MM.1S (cell line): ENCODE data around the gene SLAMF8.

ENCODE experiments used
- DNase-seq: peaks from one replicate; pipeline ENCODE4 v3.0.0-alpha.2; 2015
- H2AFZ ChIP-seq: fragments of 300-600 bp; sonication (generic); 2 replicates; pipeline ENCODE4 v1.6.0; 2016; ENCODE audit warnings: antibody characterized with exemption, low read length
- H3F3A ChIP-seq: fragments of 300-600 bp; sonication (generic); 2 replicates; pipeline ENCODE4 v1.6.1; 2016; ENCODE audit warnings: mild to moderate bottlenecking, antibody characterized with exemption, low read length, moderate library complexity, mixed read lengths; ENCODE audit not compliant: insufficient read depth
- H3K27ac ChIP-seq: fragments of 300-600 bp; sonication (generic); 2 replicates; pipeline ENCODE4 v1.5.1; 2016; ENCODE audit warnings: mild to moderate bottlenecking, low read length
- H3K27me3 ChIP-seq: fragments of 300-600 bp; sonication (generic); replicated peaks from 2 replicates; pipeline ENCODE4 v1.6.0; 2016; ENCODE audit warnings: low read length; ENCODE audit not compliant: insufficient read depth
- H3K36me3 ChIP-seq: fragments of 300-600 bp; sonication (generic); replicated peaks from 2 replicates; pipeline ENCODE4 v1.6.1; 2016; ENCODE audit warnings: mild to moderate bottlenecking, low read length, mixed read lengths; ENCODE audit not compliant: insufficient read depth
- H3K4me1 ChIP-seq: fragments of 300-600 bp; sonication (generic); 2 replicates; pipeline ENCODE4 v1.6.1; 2016; ENCODE audit warnings: low read length, mixed read lengths
- H3K4me2 ChIP-seq: fragments of 300-600 bp; sonication (generic); 2 replicates; pipeline ENCODE4 v1.6.0; 2016; ENCODE audit warnings: low read depth, low read length
- H3K4me3 ChIP-seq: fragments of 300-600 bp; sonication (generic); 2 replicates; pipeline ENCODE4 v1.5.1; 2016; ENCODE audit warnings: low read length, mixed read lengths
- H3K79me2 ChIP-seq: fragments of 300-600 bp; sonication (generic); 2 replicates; pipeline ENCODE4 v1.6.1; 2016; ENCODE audit warnings: mixed run types, low read length, mixed read lengths
- H3K9ac ChIP-seq: fragments of 300-600 bp; sonication (generic); 2 replicates; pipeline ENCODE4 v1.6.1; 2016; ENCODE audit warnings: low read length, mixed read lengths
- H3K9me2 ChIP-seq: fragments of 300-600 bp; sonication (generic); replicated peaks from 2 replicates; pipeline ENCODE4 v1.6.1; 2016; ENCODE audit warnings: mild to moderate bottlenecking, low read length, mixed read lengths; ENCODE audit not compliant: insufficient read depth
- H3K9me3 ChIP-seq: fragments of 300-600 bp; sonication (generic); replicated peaks from 2 replicates; pipeline ENCODE4 v1.6.1; 2016; ENCODE audit warnings: mild to moderate bottlenecking, low read length, mixed read lengths; ENCODE audit not compliant: insufficient read depth
- H4K20me1 ChIP-seq: fragments of 300-600 bp; sonication (generic); 2 replicates; pipeline ENCODE4 v1.6.1; 2016; ENCODE audit warnings: mild to moderate bottlenecking, low read length, moderate library complexity, mixed read lengths; ENCODE audit not compliant: insufficient read depth
- CTCF ChIP-seq: fragments of 300-600 bp; sonication (generic); IDR thresholded peaks from 2 replicates; pipeline ENCODE4 v1.5.1; 2016; ENCODE audit warnings: antibody characterized with exemption, low read length, mixed read lengths
- EZH2 ChIP-seq: fragments of 300-600 bp; sonication (generic); optimal IDR thresholded peaks from 2 replicates; pipeline ENCODE3; 2017; ENCODE audit warnings: low read depth, mild to moderate bottlenecking, antibody characterized with exemption, low read length, mixed read lengths
- EZH2phosphoT487 ChIP-seq: fragments of 300-600 bp; sonication (generic); IDR thresholded peaks from 2 replicates; pipeline ENCODE4 v1.6.1; 2018; ENCODE audit warnings: antibody characterized with exemption, low read length

Gene SLAMF8

GRCh38 chr1:159870704-159871103 is 44.0 kb downstream of the SLAMF8 start:
- H3K9me3 ChIP-seq, result no peaks in the 10 kb centered on the region
- no peak for TF ChIP-seq EZH2
- no peaks in the 10 kb centered on the region for H3K36me3 ChIP-seq
- H2AFZ ChIP-seq, result no peak overlapping the region
- no peaks in the 10 kb centered on the region for H4K20me1 ChIP-seq
- no peak overlapping the region for H3K4me3 ChIP-seq
- H3K79me2 ChIP-seq, result no peaks in the 10 kb centered on the region
- no peak overlapping the region for H3K27ac ChIP-seq
- no peak for DNase-seq
- peaks cover 23% of the 10 kb centered on the region for H3K4me1 ChIP-seq
- H3F3A ChIP-seq, result peaks cover 18% of the 10 kb centered on the region
- H3K4me2 ChIP-seq, result no peak overlapping the region
- no peaks in the 10 kb centered on the region for H3K27me3 ChIP-seq
- no peak overlapping the region for H3K9ac ChIP-seq
- H3K9me2 ChIP-seq, result no peaks in the 10 kb centered on the region

- no peak for DNase-seq
- Histone ChIP-seq H3F3A (peaks cover 18% of the 10 kb centered on the region), H3K4me2 (no peak overlapping the region), H3K27ac (no peak overlapping the region), H3K9me2 (no peaks in the 10 kb centered on the region), H3K9ac (no peak overlapping the region), H4K20me1 (no peaks in the 10 kb centered on the region), H3K79me2 (no peaks in the 10 kb centered on the region), H3K36me3 (no peaks in the 10 kb centered on the region), H2AFZ (no peak overlapping the region), H3K4me1 (peaks cover 23% of the 10 kb centered on the region), H3K27me3 (no peaks in the 10 kb centered on the region), H3K4me3 (no peak overlapping the region), H3K9me3 (no peaks in the 10 kb centered on the region)
- no peak for TF ChIP-seq EZH2phosphoT487
- TF ChIP-seq EZH2, result no peak
- TF ChIP-seq CTCF, result no peak
Observed at GRCh38 chr1:159872891-159873290, 46.2 kb downstream of the SLAMF8 start.

- no peak for DNase-seq
- H3K9me2 ChIP-seq, result no peaks in the 10 kb centered on the region
Observed at GRCh38 chr1:159873530-159874143, 47.0 kb downstream of the SLAMF8 start.

GRCh38 chr1:159877695-159878444 is 51.2 kb downstream of the SLAMF8 start:
- no peak for DNase-seq
- Histone ChIP-seq H3K9me3 (no peaks in the 10 kb centered on the region), H4K20me1 (no peaks in the 10 kb centered on the region), H3F3A (peaks cover 17% of the 10 kb centered on the region), H3K27me3 (no peaks in the 10 kb centered on the region), H3K36me3 (no peaks in the 10 kb centered on the region), H3K79me2 (no peaks in the 10 kb centered on the region), H3K4me1 (peaks cover 30% of the 10 kb centered on the region), H3K9me2 (no peaks in the 10 kb centered on the region), H3K4me3 (no peak overlapping the region), H3K9ac (no peak overlapping the region), H2AFZ (no peak overlapping the region), H3K4me2 (no peak overlapping the region), H3K27ac (no peak overlapping the region)
- TF ChIP-seq EZH2 (no peak), CTCF (no peak), EZH2phosphoT487 (no peak)

More at GRCh38 chr1:159873530-159874143, 47.0 kb downstream of the SLAMF8 start:
- Histone ChIP-seq H3K9ac (no peak overlapping the region), H4K20me1 (no peaks in the 10 kb centered on the region), H3K4me3 (no peak overlapping the region), H2AFZ (no peak overlapping the region), H3K4me2 (no peak overlapping the region), H3F3A (peaks cover 13% of the 10 kb centered on the region), H3K9me3 (no peaks in the 10 kb centered on the region), H3K79me2 (no peaks in the 10 kb centered on the region), H3K4me1 (peaks cover 16% of the 10 kb centered on the region), H3K27ac (no peak overlapping the region), H3K27me3 (no peaks in the 10 kb centered on the region), H3K36me3 (no peaks in the 10 kb centered on the region)
- no peak for TF ChIP-seq EZH2phosphoT487
